HCT116 (cell line): ENCODE measurements around the gene LRRFIP1. TPM values are rescaled to one million over a fixed set of nuclear protein-coding genes. Genes with fewer than 3 reads are reported as not detected.

Experiments used
- ATAC-seq: fragments of 200-7000 bp; cut with Tn5 transposase; 2 replicates; pipeline ENCODE4 v1.9.1; 2020; ENCODE audit warnings: mild to moderate bottlenecking, moderate library complexity
- BruUV-seq: library from RNA; stranded (reverse); fragments of 400-500 nt; replicated peaks from 2 replicates; lab custom pipeline; 2021; lab: Mats Ljungman, UMichigan
- CTCF ChIA-PET: fragments of 300-600 bp; sonication (Branson Sonifier 250); formaldehyde crosslinking; loops from one replicate; lab custom pipeline; 2021; ENCODE audit warnings: antibody characterized with exemption; lab: Charles Lee
- POLR2A ChIA-PET: fragments of 300-600, 350-600 bp; sonication (Branson Sonifier 250); formaldehyde crosslinking; loops from one replicate; lab custom pipeline; 2021; ENCODE audit warnings: antibody characterized with exemption; lab: Charles Lee
- RAD21 ChIA-PET, 2 experiments: fragments of 300-600 bp; sonication (Branson Sonifier 250); formaldehyde crosslinking; loops; one replicate each; lab custom pipeline; 2023; ENCODE audit warnings: low total read pairs in 2 of 2; ENCODE audit not compliant: uncharacterized antibody in 2 of 2, unreplicated experiment in 2 of 2, low non-redundant PET in 1 of 2; lab: Charles Lee
- DNase-seq: peaks from one replicate; pipeline ENCODE4 v3.0.0-alpha.2; 2010; ENCODE audit warnings: low read depth, low spot score
- H2AFZ ChIP-seq: fragments of 200-600 bp; shearing (Covaris generic), sonication (generic); 2 replicates; pipeline ENCODE4 v1.6.1; 2017; ENCODE audit warnings: low read depth, mixed run types, mixed read lengths, antibody characterized with exemption, low read length; ENCODE audit not compliant: poor library complexity, severe bottlenecking
- H3K27ac ChIP-seq: 2 replicates; pipeline ENCODE4 v1.5.1; 2012; ENCODE audit warnings: low read depth, low read length
- H3K27me3 ChIP-seq: fragments of 200-600 bp; sonication (generic); 2 replicates; pipeline ENCODE4 v1.6.1; 2016; ENCODE audit warnings: mixed run types, low read length, mixed read lengths; ENCODE audit not compliant: insufficient read depth
- H3K36me3 ChIP-seq, 2 experiments: fragments of 200-500 bp in 1 of 2; fragments of 200-600 bp in 1 of 2; sonication (Bioruptor generic) in 1 of 2; sonication (generic) in 1 of 2; 2 replicates each; pipeline versions ENCODE4 v1.5.1 to v1.6.1; 2014 to 2016; ENCODE audit warnings: low read length in 2 of 2, inconsistent platforms in 1 of 2, mixed read lengths in 1 of 2, mixed run types in 1 of 2; ENCODE audit not compliant: insufficient read depth in 2 of 2, control insufficient read depth in 1 of 2
- H3K4me1 ChIP-seq, 2 experiments: fragments of 200-600 bp in 1 of 2; sonication (generic) in 1 of 2; 2 replicates each; pipeline versions ENCODE4 v1.5.1 to v1.6.1; 2012 to 2017; ENCODE audit warnings: low read length in 2 of 2, inconsistent platforms in 1 of 2, mild to moderate bottlenecking in 1 of 2, mixed read lengths in 1 of 2, mixed run types in 1 of 2, moderate library complexity in 1 of 2; ENCODE audit not compliant: insufficient read depth in 2 of 2, control insufficient read depth in 1 of 2
- H3K4me2 ChIP-seq: fragments of 200-600 bp; sonication (generic); 2 replicates; pipeline ENCODE4 v1.6.1; 2017; ENCODE audit warnings: mixed run types, low read length, mixed read lengths
- H3K4me3 ChIP-seq, 2 experiments: fragments of 200-600 bp in 1 of 2; sonication (generic) in 1 of 2; replicated peaks in 1 of 2; 2 replicates each; pipeline ENCODE4 v1.5.1; 2011 to 2016; ENCODE audit warnings: low read length in 2 of 2, control low read depth in 1 of 2, low read depth in 1 of 2, mild to moderate bottlenecking in 1 of 2, mixed read lengths in 1 of 2, mixed run types in 1 of 2
- H3K79me2 ChIP-seq: fragments of 200-600 bp; sonication (generic); 2 replicates; pipeline ENCODE4 v1.6.1; 2017; ENCODE audit warnings: mild to moderate bottlenecking, mixed run types, low read length, moderate library complexity, mixed read lengths; ENCODE audit not compliant: insufficient read depth
- H3K9ac ChIP-seq: fragments of 200-600 bp; sonication (generic); 2 replicates; pipeline ENCODE4 v1.6.1; 2016; ENCODE audit warnings: low read length, mixed read lengths
- H3K9me2 ChIP-seq: fragments of 200-600 bp; sonication (generic), shearing (Covaris generic); 2 replicates; pipeline ENCODE4 v1.6.1; 2017; ENCODE audit warnings: mixed run types, mild to moderate bottlenecking, moderate library complexity; ENCODE audit not compliant: insufficient read depth
- H3K9me3 ChIP-seq, 2 experiments: fragments of 200-500 bp in 1 of 2; fragments of 200-600 bp in 1 of 2; sonication (Bioruptor generic) in 1 of 2; sonication (generic) in 1 of 2; 2 replicates each; pipeline ENCODE4 v1.6.1; 2014 to 2017; ENCODE audit warnings: low read length in 2 of 2, mixed read lengths in 2 of 2, inconsistent platforms in 1 of 2, low read depth in 1 of 2, mild to moderate bottlenecking in 1 of 2, mixed run types in 1 of 2, moderate library complexity in 1 of 2; ENCODE audit not compliant: control insufficient read depth in 1 of 2, insufficient read depth in 1 of 2
- H4K20me1 ChIP-seq: fragments of 200-600 bp; sonication (generic), shearing (Covaris generic); 2 replicates; pipeline ENCODE4 v1.6.1; 2017; ENCODE audit warnings: mixed run types, mild to moderate bottlenecking, moderate library complexity; ENCODE audit not compliant: insufficient read depth
- ATF3 ChIP-seq: IDR thresholded peaks from 2 replicates; pipeline ENCODE4 v1.6.1; 2012
- CBX3 ChIP-seq: IDR thresholded peaks from 2 replicates; pipeline ENCODE4 v1.6.1; 2012; ENCODE audit warnings: low read depth
- CEBPB ChIP-seq: IDR thresholded peaks from 2 replicates; pipeline ENCODE4 v1.6.1; 2012; ENCODE audit warnings: low read depth
- EGR1 ChIP-seq: IDR thresholded peaks from 2 replicates; pipeline ENCODE4 v1.6.1; 2012; ENCODE audit warnings: low read depth
- EZH2 ChIP-seq: fragments of 200-600 bp; sonication (generic); IDR thresholded peaks from 2 replicates; pipeline ENCODE4 v1.6.1; 2017; ENCODE audit warnings: antibody characterized with exemption, mixed run types
- FOSL1 ChIP-seq: IDR thresholded peaks from 2 replicates; pipeline ENCODE4 v1.6.1; 2012; ENCODE audit warnings: low read depth
- JUND ChIP-seq: IDR thresholded peaks from 2 replicates; pipeline ENCODE4 v1.6.1; 2012
- POLR2A ChIP-seq: IDR thresholded peaks from 2 replicates; pipeline ENCODE4 v1.7.0; 2011; ENCODE audit warnings: borderline replicate concordance; ENCODE audit not compliant: insufficient read depth, insufficient read length; ENCODE audit errors: extremely low read depth
- POLR2AphosphoS5 ChIP-seq: IDR thresholded peaks from 2 replicates; pipeline ENCODE4 v1.6.1; 2011; ENCODE audit warnings: mild to moderate bottlenecking, low read depth, low read length, moderate library complexity
- RAD21 ChIP-seq: IDR thresholded peaks from 2 replicates; pipeline ENCODE4 v1.6.1; 2012; ENCODE audit warnings: low read depth, mild to moderate bottlenecking
- SP1 ChIP-seq: IDR thresholded peaks from 2 replicates; pipeline ENCODE4 v1.6.1; 2012; ENCODE audit warnings: low read depth
- SRF ChIP-seq: IDR thresholded peaks from 2 replicates; pipeline ENCODE4 v1.6.1; 2012; ENCODE audit warnings: low read depth
- TCF7L2 ChIP-seq: IDR thresholded peaks from 2 replicates; pipeline ENCODE4 v1.7.0; 2011; ENCODE audit warnings: borderline replicate concordance, inconsistent platforms; ENCODE audit not compliant: insufficient read depth, insufficient read length; ENCODE audit errors: extremely low read depth
- YY1 ChIP-seq: IDR thresholded peaks from 2 replicates; pipeline ENCODE4 v1.6.1; 2011; ENCODE audit warnings: low read length, low read depth, moderate library complexity, mild to moderate bottlenecking; ENCODE audit not compliant: insufficient replicate concordance; ENCODE audit errors: extremely low read depth
- ZNF274 ChIP-seq: fragments of 200-500 bp; sonication (Bioruptor generic); IDR thresholded peaks from 2 replicates; pipeline ENCODE4 v1.6.1; 2014; ENCODE audit warnings: mild to moderate bottlenecking, low read depth, low read length, inconsistent platforms
- intact Hi-C: fragments of 100-400 bp; cut with micrococcal nuclease; formaldehyde crosslinking; loops from 2 replicates; pipeline ENCODE4 v1.10.0; 2022
- total RNA-seq: library from RNA; stranded (reverse); gene quantifications from one replicate; pipeline ENCODE4 v1.2.1, GENCODE V29; 2021; ENCODE audit not compliant: unreplicated experiment
- TF ChIP-seq, protein P1 (sequence below): IDR thresholded peaks from 2 replicates; pipeline ENCODE4 v1.6.1; 2012; ENCODE audit warnings: low read depth
- TF ChIP-seq, protein P2 (sequence below), 3 experiments: fragments of 200-600 bp in 1 of 3; sonication (generic) in 1 of 3; IDR thresholded peaks in 2 of 3; conservative IDR thresholded peaks in 1 of 3; 2 replicates each; pipeline ENCODE4 v1.5.1; 2012 to 2017; ENCODE audit warnings: low read depth in 2 of 3, low read length in 2 of 3, antibody characterized with exemption in 1 of 3, borderline replicate concordance in 1 of 3, control low read depth in 1 of 3, mild to moderate bottlenecking in 1 of 3, mixed read lengths in 1 of 3, mixed run types in 1 of 3, moderate library complexity in 1 of 3; ENCODE audit not compliant: insufficient read depth in 1 of 3
- TF ChIP-seq, protein P3 (sequence below): IDR thresholded peaks from 2 replicates; pipeline ENCODE4 v1.6.1; 2011; ENCODE audit warnings: mild to moderate bottlenecking, low read length, moderate library complexity; ENCODE audit not compliant: insufficient replicate concordance; ENCODE audit errors: extremely low read depth
- TF ChIP-seq, protein P4 (sequence below): IDR thresholded peaks from 2 replicates; pipeline ENCODE4 v1.6.1; 2012

LRRFIP1 gene
- total RNA-seq, 1 experiment from 2014 or later = 76.9 TPM

DNA sequence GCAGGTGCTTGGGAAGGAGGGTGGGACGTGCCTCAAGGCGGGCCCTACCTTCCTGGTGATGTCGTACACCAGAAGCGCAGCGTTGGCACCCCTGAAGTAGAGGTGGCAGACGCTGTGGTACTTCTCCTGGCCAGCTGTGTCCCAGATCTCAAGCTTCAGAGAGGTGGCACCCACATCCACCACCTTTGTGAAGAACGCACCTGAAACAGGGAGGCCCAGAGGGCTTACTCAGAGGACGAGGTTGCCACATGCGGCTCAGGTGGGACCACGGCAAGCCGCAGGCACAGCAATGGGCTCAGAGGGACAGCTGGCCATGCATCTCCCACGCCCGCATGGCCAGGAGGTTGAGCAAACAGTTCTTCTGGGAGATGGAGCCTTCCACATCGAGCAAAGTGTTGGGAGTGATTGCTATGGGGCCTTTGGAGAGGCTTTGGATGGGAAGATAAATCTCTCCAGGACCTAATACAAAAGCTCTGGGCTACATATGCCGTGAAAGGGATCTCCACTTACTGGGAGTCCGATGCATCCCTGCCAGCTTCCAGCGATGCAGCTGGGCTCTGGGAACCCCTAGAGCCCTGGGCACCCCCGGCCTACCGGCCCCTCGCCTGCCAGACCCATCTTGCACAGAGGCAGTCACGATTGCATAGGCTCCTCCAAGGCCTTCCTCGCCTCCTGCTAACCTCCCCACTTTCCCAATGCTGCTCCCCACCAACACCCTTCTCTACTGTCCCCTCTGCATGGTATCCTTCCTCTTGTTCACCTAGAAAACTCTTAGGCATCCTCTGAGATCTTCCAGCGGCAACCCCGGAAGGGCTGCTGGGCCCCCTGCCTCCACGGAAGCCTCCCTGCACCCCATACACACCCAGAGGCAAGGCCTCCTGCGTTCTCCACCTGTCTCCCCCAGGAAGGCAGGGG, 49.2 kb upstream of the LRRFIP1 start:
- Histone ChIP-seq H3K36me3 (peaks cover 0 to 7% of the 10 kb centered on the region in 2 experiments; a peak in 2 of 4 replicates), H3K9ac (no peak overlapping the region), H3K4me2 (no peak overlapping the region), H2AFZ (no peak overlapping the region), H4K20me1 (no peaks in the 10 kb centered on the region), H3K79me2 (no peaks in the 10 kb centered on the region), H3K27me3 (no peaks in the 10 kb centered on the region), H3K4me3 (no peak overlapping the region), H3K9me2 (no peaks in the 10 kb centered on the region), H3K27ac (no peak overlapping the region), H3K9me3 (no peaks in the 10 kb centered on the region), H3K4me1 (peaks cover 12 to 20% of the 10 kb centered on the region in 2 experiments)
- ChIA-PET RAD21 (no interaction called here), POLR2A (no interaction called here), CTCF (no interaction called here)
- intact Hi-C loops = no loop called here
- no TSS peak for BruUV-seq
- ATAC-seq (no peak), DNase-seq (no peak)
- TF ChIP-seq, protein P1, sequence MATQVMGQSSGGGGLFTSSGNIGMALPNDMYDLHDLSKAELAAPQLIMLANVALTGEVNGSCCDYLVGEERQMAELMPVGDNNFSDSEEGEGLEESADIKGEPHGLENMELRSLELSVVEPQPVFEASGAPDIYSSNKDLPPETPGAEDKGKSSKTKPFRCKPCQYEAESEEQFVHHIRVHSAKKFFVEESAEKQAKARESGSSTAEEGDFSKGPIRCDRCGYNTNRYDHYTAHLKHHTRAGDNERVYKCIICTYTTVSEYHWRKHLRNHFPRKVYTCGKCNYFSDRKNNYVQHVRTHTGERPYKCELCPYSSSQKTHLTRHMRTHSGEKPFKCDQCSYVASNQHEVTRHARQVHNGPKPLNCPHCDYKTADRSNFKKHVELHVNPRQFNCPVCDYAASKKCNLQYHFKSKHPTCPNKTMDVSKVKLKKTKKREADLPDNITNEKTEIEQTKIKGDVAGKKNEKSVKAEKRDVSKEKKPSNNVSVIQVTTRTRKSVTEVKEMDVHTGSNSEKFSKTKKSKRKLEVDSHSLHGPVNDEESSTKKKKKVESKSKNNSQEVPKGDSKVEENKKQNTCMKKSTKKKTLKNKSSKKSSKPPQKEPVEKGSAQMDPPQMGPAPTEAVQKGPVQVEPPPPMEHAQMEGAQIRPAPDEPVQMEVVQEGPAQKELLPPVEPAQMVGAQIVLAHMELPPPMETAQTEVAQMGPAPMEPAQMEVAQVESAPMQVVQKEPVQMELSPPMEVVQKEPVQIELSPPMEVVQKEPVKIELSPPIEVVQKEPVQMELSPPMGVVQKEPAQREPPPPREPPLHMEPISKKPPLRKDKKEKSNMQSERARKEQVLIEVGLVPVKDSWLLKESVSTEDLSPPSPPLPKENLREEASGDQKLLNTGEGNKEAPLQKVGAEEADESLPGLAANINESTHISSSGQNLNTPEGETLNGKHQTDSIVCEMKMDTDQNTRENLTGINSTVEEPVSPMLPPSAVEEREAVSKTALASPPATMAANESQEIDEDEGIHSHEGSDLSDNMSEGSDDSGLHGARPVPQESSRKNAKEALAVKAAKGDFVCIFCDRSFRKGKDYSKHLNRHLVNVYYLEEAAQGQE = no peak
- no peak for TF ChIP-seq TCF7L2
- TF ChIP-seq ZNF274 = no peak
- no peak for TF ChIP-seq YY1
- no peak for TF ChIP-seq CEBPB
- no peak for TF ChIP-seq POLR2A
- TF ChIP-seq, protein P2, sequence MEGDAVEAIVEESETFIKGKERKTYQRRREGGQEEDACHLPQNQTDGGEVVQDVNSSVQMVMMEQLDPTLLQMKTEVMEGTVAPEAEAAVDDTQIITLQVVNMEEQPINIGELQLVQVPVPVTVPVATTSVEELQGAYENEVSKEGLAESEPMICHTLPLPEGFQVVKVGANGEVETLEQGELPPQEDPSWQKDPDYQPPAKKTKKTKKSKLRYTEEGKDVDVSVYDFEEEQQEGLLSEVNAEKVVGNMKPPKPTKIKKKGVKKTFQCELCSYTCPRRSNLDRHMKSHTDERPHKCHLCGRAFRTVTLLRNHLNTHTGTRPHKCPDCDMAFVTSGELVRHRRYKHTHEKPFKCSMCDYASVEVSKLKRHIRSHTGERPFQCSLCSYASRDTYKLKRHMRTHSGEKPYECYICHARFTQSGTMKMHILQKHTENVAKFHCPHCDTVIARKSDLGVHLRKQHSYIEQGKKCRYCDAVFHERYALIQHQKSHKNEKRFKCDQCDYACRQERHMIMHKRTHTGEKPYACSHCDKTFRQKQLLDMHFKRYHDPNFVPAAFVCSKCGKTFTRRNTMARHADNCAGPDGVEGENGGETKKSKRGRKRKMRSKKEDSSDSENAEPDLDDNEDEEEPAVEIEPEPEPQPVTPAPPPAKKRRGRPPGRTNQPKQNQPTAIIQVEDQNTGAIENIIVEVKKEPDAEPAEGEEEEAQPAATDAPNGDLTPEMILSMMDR (IDR thresholded peaks at IDR 0.05 in 2 of 3, conservative IDR thresholded peaks at IDR 0.05 in 1 of 3; ENCODE audit: borderline replicate concordance in 1 of 3, insufficient read depth in 1 of 3, low read depth in 2 of 3, low read length in 2 of 3) = no peak
- TF ChIP-seq JUND = no peak
- TF ChIP-seq, protein P3, sequence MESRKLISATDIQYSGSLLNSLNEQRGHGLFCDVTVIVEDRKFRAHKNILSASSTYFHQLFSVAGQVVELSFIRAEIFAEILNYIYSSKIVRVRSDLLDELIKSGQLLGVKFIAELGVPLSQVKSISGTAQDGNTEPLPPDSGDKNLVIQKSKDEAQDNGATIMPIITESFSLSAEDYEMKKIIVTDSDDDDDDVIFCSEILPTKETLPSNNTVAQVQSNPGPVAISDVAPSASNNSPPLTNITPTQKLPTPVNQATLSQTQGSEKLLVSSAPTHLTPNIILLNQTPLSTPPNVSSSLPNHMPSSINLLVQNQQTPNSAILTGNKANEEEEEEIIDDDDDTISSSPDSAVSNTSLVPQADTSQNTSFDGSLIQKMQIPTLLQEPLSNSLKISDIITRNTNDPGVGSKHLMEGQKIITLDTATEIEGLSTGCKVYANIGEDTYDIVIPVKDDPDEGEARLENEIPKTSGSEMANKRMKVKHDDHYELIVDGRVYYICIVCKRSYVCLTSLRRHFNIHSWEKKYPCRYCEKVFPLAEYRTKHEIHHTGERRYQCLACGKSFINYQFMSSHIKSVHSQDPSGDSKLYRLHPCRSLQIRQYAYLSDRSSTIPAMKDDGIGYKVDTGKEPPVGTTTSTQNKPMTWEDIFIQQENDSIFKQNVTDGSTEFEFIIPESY = no peak
- TF ChIP-seq EGR1 = no peak
- no peak for TF ChIP-seq RAD21
- no peak for TF ChIP-seq SRF
- TF ChIP-seq, protein P4, sequence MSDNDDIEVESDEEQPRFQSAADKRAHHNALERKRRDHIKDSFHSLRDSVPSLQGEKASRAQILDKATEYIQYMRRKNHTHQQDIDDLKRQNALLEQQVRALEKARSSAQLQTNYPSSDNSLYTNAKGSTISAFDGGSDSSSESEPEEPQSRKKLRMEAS = no peak
- no peak for TF ChIP-seq ATF3
- TF ChIP-seq FOSL1 = no peak
- no peak for TF ChIP-seq EZH2
- TF ChIP-seq SP1 = no peak
- no peak for TF ChIP-seq CBX3
- no peak for TF ChIP-seq POLR2AphosphoS5
